HG02870 (cell line): Measurements from ENCODE around the gene SMG6.

Experiments
- ATAC-seq: cut with Tn5 transposase; IDR thresholded peaks from one replicate; pipeline ENCODE4 v1.9.1; 2021; ENCODE audit warnings: mild to moderate bottlenecking, moderate library complexity; ENCODE audit not compliant: unreplicated experiment

The SMG6 gene

GRCh38 chr17:2064520-2064971 lies 239.0 kb downstream of the SMG6 start:
- ATAC-seq, result no peak

GRCh38 chr17:2064147-2064489 lies 239.5 kb downstream of the SMG6 start:
- no peak for ATAC-seq

DNA sequence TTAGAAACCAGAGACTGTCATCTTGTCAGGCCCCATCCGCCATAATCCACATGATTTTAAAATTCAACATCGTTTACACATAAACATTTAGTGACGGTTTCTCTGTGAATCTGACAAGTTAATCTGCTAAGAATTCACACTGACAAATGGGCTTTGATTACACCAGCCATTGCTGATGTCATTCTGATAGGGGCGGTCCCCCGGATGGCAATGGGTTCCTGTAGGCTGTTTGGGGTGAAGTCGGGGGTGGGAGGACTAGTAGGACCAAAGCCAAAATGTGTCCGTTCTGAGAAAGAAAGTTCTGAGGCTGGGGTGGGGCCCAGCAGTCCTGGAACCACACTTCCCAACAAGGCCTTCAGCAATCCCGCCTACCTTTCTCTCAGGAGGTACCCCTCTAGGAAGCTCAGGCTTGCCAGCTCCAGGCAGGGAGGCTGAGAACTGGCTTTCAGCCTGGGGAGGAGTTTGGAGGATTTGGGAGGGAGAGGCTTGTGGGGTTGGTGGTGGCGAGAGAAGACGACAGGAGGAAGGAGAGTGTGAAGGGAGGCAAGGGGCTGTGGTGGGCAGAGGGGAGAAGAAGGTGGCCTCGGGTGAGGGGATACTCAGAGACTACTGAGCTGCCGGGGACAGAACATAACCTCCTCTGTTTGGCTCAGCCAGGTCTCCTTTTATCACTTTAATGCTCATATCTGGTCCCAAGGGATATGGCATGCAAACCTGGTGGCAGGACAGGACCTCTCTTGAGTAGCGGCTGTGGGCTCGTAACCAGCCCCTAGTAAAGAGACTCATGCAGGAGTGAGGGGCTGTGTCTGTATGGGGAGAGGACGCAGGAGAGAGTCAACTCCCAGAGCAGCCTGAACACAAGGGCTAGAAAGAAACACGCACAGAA lies 240.1 kb downstream of the SMG6 start:
- ATAC-seq, result no peak

DNA sequence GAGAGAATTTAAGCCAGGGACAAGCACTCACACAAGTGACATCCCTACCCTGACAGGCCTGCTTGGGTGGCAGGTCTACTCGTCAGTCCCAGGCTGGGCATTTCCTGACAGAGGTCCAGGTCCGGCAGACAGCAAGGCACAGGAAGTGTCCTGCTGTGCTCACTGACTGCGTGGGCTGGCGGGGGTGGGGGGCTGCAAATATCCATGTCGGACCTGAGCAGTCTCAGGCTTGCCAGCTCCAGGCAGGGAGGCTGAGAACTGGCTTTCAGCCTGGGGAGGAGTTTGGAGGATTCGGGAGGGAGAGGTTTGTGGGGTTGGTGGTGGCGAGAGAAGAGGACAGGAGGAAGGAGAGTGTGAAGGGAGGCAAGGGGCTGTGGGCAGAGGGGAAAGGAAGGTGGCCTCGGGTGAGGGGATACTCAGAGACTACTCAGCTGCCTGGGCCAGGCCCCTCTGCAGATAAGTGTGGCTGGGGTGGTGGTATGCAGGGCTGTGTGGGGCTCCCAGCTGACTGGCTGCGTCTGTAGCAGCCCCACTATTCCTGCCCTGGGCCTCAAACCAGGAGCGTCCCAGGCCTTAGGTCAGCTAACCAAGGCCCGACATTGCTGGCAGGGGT lies 240.9 kb downstream of the SMG6 start:
- no peak for ATAC-seq

- no peak for ATAC-seq
These were observed 242.1 kb downstream of the SMG6 start for GRCh38 chr17:2061441-2061958.

GRCh38 chr17:2060681-2061440 lies 242.7 kb downstream of the SMG6 start:
- ATAC-seq, result no peak

DNA sequence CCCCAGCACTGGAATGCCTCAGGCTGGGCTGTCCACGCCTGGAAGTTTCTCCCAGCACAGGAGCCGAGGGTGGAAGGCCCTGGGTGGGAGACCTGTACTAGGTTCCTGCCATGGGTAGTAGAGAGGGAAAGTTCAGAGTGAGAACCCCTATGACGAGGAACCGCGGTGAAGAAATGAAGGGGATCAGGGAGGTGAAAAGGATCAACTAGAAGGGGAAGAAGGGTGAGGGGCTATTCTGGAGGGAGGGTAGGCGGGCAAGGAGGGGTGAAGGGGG lies 243.3 kb downstream of the SMG6 start:
- ATAC-seq, result no peak

DNA sequence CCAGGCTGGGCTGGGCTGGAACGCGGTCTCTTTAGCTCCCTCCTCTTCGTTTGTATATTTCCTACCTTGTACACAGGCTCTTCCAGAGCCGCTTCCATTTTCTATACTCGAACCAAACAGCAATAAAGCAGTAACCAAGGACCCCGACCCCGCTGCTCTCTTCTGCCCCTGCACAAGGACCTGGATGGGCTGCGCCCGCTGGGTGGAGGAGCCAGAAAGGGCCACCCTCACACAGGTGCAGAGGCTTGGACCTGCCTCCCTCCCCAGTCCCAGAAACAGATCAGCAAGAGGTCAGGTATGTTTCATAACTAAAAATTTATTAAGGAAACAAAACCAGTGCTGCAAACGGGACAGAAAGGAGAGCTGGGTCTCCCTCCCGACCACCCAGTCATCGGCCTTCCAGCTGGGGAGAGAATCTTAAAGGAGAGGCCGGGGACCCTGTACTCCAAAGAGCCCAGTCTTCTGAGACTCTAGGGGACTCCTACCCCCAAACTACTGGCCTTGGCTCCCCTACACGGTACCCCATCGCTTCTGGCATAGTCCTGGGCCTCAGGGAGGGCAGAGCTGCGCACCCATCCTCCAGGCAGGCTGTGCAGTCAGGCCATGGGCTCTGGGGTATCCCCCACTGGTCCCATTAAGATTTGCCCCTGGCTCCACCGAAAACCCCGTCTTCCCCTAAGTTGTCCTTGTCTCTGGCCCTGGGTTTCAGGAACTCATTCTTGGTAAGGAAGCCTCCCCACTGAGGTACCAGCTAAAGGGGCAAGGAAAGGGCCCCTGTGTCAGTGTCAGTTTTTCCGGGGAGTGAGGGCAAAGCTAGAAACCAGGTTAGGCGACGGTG lies 243.8 kb downstream of the SMG6 start:
- ATAC-seq, result no peak

DNA sequence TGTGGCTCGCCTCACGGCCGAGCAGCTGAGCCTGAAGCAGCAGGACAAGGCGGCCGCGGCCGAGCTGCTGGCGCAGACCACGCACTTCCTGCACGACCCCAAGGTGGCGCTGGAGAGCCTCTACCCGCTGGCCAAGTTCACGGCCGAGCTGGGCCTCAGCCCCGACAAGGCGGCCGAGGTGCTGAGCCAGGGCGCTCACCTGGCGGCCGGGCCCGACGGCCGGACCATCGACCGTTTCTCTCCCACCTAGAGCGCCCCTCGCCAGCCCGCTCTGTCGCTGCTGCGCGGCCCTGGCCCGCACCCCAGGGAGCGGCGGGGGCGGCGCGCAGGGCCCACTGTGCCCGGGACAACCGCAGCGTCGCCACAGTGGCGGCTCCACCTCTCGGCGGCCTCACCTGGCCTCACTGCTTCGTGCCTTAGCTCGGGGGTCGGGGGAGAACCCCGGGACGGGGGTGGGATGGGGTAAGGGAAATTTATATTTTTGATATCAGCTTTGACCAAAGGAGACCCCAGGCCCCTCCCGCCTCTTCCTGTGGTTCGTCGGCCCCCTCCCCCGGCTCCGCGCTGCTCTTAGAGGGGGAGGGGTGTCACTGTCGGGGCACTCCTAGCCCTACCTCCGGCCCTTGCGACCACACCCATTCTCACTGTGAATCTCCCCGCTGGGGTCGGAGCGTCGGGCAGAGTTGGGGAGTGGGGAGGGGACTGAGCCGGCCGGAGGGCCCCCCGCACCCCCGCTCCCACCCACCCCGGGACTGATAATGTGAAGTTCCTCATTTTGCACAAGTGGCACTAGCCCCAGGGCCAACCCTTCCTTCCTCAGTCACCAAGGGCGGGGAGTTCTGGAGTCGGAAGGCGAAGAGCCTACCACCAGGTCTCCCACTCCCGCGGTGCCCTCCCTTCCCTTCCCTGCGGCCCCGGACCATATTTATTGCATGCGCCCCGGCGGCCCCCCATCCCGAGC lies 244.7 kb downstream of the SMG6 start:
- no peak for ATAC-seq

DNA sequence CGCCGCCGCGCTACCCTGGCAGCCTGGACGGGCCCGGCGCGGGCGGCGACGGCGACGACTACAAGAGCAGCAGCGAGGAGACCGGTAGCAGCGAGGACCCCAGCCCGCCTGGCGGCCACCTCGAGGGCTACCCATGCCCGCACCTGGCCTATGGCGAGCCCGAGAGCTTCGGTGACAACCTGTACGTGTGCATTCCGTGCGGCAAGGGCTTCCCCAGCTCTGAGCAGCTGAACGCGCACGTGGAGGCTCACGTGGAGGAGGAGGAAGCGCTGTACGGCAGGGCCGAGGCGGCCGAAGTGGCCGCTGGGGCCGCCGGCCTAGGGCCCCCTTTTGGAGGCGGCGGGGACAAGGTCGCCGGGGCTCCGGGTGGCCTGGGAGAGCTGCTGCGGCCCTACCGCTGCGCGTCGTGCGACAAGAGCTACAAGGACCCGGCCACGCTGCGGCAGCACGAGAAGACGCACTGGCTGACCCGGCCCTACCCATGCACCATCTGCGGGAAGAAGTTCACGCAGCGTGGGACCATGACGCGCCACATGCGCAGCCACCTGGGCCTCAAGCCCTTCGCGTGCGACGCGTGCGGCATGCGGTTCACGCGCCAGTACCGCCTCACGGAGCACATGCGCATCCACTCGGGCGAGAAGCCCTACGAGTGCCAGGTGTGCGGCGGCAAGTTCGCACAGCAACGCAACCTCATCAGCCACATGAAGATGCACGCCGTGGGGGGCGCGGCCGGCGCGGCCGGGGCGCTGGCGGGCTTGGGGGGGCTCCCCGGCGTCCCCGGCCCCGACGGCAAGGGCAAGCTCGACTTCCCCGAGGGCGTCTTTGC lies 245.6 kb downstream of the SMG6 start:
- ATAC-seq, result no peak

DNA sequence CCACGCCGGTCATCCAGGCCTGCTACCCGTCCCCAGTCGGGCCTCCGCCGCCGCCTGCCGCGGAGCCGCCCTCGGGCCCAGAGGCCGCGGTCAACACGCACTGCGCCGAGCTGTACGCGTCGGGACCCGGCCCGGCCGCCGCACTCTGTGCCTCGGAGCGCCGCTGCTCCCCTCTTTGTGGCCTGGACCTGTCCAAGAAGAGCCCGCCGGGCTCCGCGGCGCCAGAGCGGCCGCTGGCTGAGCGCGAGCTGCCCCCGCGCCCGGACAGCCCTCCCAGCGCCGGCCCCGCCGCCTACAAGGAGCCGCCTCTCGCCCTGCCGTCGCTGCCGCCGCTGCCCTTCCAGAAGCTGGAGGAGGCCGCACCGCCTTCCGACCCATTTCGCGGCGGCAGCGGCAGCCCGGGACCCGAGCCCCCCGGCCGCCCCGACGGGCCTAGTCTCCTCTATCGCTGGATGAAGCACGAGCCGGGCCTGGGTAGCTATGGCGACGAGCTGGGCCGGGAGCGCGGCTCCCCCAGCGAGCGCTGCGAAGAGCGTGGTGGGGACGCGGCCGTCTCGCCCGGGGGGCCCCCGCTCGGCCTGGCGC lies 246.3 kb downstream of the SMG6 start:
- ATAC-seq, result no peak

GRCh38 chr17:2056206-2057174 lies 247.1 kb downstream of the SMG6 start:
- no peak for ATAC-seq

DNA sequence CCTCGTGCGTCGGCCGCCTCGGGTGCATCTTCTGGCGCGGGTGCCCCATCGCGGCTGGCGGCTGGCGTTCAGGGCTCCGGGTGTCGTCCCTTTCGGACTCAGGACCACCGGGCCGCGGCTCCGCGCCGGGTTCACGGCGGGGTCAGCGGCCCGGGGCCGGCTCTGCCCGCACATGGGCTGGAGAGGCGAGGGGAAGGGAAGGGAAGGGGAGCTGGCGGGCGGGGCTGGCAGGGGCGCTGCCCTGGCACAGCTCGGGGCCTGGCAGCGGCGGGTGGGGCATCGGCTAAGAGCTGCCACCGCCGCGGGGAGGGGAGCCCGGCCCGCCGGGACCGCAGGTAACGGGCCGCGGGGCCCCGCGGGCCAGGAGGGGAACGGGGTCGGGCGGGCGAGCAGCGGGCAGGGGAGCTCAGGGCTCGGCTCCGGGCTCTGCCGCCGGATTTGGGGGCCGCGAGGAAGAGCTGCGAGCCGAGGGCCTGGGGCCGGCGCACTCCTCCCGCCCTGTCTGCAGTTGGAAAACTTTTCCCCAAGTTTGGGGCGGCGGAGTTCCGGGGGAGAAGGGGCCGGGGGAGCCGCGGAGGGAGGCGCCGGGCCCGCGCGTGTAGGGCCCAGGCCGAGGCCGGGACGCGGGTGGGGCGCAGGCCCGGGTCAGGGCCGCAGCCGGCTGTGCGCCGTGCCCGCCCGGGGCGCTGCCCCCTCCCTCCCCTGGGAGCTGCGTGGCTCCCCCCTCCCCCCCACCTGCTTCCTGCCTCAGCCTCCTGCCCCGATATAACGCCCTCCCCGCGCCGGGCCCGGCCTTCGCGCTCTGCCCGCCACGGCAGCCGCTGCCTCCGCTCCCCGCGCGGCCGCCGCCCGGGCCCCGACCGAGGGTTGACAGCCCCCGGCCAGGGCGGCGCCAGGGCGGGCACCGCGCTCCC lies 248.0 kb downstream of the SMG6 start:
- ATAC-seq, result no peak

GRCh38 chr17:2054512-2055291 lies 248.9 kb downstream of the SMG6 start, which contains the start of gene HIC1:
Gene HIC1, plus strand, starts transcription at chr17:2055103. Its CDS starts 1,588 bp downstream, at chr17:2056691.
- ATAC-seq, result peak; percentile 29

DNA sequence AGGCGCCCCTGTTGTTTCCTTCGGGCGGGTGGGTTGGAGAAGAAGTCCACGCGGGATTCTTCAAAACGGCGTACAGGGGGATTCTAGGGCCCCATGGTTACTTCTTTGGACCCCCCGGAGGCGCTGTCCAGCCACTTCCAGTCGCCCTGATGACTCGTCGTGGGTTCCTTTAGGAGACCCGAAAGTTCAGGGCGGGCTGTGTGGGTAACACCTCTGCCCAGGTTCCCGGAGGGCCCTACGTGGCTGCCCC lies 249.4 kb downstream of the SMG6 start:
- ATAC-seq, result no peak
